Fibroblast of the aortic adventitia (primary cell): Measurements from ENCODE around the gene KRTAP25-1. TPM values are rescaled to one million over a fixed set of nuclear protein-coding genes. Genes with fewer than 3 reads are reported as not detected.

ENCODE experiments used
- DNase-seq: peaks from one replicate; pipeline ENCODE4 v3.0.0-alpha.2; 2010; ENCODE audit warnings: low read depth
- H3K4me3 ChIP-seq: 2 replicates; pipeline ENCODE4 v1.5.1; 2011; ENCODE audit warnings: low read depth, mild to moderate bottlenecking, control low read depth, low read length, moderate library complexity
- CTCF ChIP-seq: IDR thresholded peaks from 2 replicates; pipeline ENCODE4 v1.5.1; 2011; ENCODE audit warnings: mild to moderate bottlenecking, low read length, control low read depth, inconsistent platforms; ENCODE audit not compliant: insufficient read depth
- total RNA-seq: library from RNA; depleted of rRNA; stranded (reverse); fragments of >200 nt; gene quantifications from 2 replicates; pipeline ENCODE4 v1.2.3, GENCODE V29; 2012; ENCODE audit warnings: low replicate concordance

The KRTAP25-1 gene
- total RNA-seq, 1 donor: not detected

DNA sequence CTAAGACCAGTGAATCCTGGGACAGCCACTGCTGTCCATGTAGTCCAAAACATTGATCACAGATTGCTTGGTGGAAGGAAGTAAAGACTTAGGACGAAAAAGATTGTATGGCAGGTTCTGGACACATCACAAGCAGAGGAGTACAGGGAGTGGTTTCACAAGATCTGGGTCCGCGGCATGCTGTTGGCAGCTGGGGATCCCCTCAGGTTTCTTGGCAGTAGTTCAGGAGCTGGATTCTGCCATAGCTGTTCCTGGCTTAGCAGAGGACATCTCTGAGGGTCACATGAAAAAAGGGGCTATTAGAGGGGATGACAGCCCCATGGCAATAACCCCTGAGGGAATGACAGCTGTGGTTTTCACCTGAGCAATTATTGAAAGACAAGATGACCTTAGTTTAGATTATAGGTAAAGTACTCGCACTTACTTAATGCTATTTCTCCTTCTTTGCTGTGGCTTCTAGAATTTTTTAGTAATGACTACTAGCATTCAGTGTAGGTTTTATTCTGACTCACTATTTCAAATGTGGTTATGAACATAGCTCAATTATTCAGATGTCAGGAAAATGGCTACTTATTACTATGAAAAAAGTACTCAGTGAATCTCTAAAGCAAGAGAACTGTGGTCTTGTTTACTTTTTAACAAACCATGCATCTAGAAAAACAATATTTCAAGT is 40.0 kb upstream of the KRTAP25-1 start:
- no peak for TF ChIP-seq CTCF
- DNase-seq: no peak
- no peak overlapping the region for H3K4me3 ChIP-seq

DNA sequence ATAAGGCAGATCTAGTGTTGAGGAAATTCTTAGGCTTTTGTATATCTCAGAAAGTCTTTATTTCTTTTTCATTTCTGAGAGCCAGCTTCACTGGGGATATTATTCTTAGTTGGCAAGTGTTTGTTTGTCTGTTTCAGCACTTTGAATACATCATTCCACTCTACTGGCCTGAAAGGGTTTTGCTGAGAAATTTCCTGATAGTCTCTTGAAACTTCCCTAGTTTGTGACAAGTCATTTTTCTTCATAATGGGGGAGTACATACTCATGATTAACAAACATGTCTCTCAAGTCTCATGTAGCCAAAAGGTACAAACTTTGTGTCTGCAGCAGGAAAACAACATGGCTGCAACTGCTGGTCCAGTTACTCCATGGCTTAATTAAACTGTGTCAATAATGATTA is 37.1 kb upstream of the KRTAP25-1 start:
- no peak for TF ChIP-seq CTCF
- no peak for DNase-seq
- H3K4me3 ChIP-seq: no peak overlapping the region

DNA sequence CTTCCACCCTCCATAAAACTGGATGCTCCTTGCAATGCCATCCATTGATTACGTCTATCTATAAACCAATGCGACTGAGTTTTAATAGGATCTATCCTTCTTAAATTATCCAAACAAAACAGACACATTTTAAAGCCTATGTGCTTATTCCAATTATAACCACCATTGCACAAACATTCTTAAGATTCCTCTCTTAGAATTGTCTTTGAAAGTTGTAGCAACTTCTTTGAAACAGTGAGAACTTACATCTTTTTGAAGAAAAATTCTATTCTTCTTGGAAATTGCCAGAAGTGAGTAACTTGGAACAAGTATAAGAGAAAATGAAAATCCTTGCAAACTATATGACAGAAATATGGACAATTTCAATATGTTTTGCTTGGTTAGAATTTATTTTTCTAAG is 30.9 kb upstream of the KRTAP25-1 start, which contains the start of gene KRTAP26-1:
Gene KRTAP26-1 (minus strand): TSS at position 101 of the 400 bp plus-strand sequence. CDS start 280 bp downstream, outside the sequence.
- DNase-seq: no peak
- no peak for TF ChIP-seq CTCF
- H3K4me3 ChIP-seq: no peak within 1 kb of the TSS

DNA sequence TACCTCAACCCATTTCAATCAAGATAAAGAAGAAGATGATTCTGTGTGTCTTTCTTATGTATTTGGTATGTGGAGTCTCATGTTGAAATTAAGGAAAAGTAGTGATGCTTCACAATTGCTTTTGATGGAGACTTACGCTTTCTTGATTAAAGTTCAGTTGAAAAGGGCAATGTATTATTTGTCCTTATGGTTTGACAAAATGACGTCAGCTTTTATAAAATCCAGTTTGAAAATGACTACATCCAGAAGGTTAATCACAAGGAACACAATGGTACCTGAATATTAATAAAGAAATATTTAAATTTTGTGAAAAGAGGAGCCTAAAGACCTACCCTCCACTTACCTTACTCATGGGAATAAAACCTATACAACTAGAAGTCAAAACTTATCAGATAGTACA is 26.4 kb upstream of the KRTAP25-1 start:
- no peak overlapping the region for H3K4me3 ChIP-seq
- no peak for TF ChIP-seq CTCF
- DNase-seq: no peak

GRCh38 chr21:30306884-30307283 is 17.6 kb upstream of the KRTAP25-1 start:
- no peak for TF ChIP-seq CTCF
- DNase-seq: no peak

GRCh38 chr21:30305136-30305535 is 15.8 kb upstream of the KRTAP25-1 start:
- TF ChIP-seq CTCF: no peak
- no peak overlapping the region for H3K4me3 ChIP-seq
- DNase-seq: no peak

More at GRCh38 chr21:30306884-30307283, 17.6 kb upstream of the KRTAP25-1 start:
- H3K4me3 ChIP-seq: no peak overlapping the region

GRCh38 chr21:30282850-30283249 is 6.5 kb downstream of the KRTAP25-1 start, which contains the start of gene KRTAP24-1:
KRTAP24-1 (minus strand) TSS chr21:30282950; CDS start chr21:30282932, 18 bp downstream.
- no peak for DNase-seq
- TF ChIP-seq CTCF: no peak
- no peak within 1 kb of the TSS for H3K4me3 ChIP-seq
